OCI-M1 (cell line): ENCODE results near the gene MINDY1.
A peak's percentile ranks its signal among the peaks of the same experiment; 100 is the strongest.

Experiments
- DNase-seq: peaks from one replicate; lab custom pipeline; 2025; lab: John Stamatoyannopoulos, UW

Gene MINDY1, protein sequence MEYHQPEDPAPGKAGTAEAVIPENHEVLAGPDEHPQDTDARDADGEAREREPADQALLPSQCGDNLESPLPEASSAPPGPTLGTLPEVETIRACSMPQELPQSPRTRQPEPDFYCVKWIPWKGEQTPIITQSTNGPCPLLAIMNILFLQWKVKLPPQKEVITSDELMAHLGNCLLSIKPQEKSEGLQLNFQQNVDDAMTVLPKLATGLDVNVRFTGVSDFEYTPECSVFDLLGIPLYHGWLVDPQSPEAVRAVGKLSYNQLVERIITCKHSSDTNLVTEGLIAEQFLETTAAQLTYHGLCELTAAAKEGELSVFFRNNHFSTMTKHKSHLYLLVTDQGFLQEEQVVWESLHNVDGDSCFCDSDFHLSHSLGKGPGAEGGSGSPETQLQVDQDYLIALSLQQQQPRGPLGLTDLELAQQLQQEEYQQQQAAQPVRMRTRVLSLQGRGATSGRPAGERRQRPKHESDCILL

DNA sequence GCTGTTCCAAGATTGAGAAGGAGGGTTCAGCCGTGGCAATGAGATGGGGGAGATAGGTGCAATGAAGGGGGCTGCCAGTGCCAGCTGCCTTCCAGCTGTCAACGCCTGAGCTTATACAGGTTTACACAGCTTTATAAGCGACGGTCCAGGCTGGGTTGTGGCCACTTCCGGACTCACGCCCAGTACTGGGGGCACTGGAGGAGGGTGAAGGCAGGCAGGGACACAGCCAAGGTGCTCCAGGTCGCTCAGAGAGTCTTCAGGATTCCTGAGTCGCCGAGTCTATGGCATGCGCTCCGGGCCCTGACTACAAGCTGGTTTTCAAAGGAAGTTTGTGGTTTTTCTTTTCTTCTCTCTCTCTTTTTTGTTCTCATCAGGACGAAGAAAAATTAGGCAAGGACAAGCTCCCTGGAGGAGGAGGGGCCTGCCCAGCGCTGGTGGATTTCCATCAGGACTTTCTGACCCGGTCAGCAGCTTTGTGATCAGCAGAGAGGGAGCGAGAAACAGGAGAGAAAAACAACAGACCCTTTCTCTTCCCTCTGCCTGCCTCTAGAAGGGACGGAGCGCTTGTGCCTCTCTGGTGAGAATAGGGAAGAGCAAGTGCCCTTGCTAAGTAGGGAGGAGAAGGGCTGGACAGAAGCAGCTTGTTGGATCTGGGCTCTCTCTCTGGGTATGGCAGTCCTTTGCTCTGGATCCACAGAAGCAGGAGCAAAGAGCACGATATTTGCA is at the start of gene MINDY1:
Gene MINDY1, minus strand, starts transcription at position 576 of the 726 bp plus-strand sequence. CDS start 4,285 bp downstream, outside the sequence.
- DNase-seq = peak; percentile 93

- peak; percentile 35 for DNase-seq
These were observed 49.4 kb upstream of the MINDY1 start for GRCh38 chr1:151056149-151056548.

GRCh38 chr1:151055581-151055980 is 48.9 kb upstream of the MINDY1 start:
- DNase-seq = no peak

DNA sequence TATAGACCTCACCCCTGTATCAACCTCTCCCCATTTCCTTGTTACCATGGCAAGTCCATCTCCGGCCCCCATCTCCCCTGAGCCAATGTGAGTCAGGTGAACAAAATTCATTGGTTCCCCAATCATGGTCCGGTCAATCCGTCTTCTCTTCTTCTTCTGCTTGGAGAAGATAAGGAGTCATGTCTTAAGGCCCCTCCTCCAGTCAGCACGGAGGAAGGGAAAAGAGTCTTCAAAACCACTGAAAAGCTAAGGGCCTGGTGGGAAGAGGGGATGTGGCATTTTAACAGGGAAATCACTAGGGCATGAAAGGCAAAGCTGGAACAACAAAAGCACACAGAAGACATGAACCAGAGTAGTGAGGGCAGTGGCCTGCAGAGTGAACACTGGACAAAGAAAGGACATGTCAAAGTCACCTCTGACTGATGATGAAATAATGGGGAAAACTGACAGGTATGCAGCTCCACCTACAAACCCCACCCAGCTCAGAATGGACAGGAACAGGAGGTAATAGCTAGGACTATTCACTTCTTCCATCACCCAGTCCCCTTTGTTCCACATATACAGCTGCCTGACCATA is 48.4 kb upstream of the MINDY1 start:
- peak; percentile 66 for DNase-seq

- DNase-seq = no peak
These were observed 44.8 kb upstream of the MINDY1 start for GRCh38 chr1:151051356-151052009.

DNA sequence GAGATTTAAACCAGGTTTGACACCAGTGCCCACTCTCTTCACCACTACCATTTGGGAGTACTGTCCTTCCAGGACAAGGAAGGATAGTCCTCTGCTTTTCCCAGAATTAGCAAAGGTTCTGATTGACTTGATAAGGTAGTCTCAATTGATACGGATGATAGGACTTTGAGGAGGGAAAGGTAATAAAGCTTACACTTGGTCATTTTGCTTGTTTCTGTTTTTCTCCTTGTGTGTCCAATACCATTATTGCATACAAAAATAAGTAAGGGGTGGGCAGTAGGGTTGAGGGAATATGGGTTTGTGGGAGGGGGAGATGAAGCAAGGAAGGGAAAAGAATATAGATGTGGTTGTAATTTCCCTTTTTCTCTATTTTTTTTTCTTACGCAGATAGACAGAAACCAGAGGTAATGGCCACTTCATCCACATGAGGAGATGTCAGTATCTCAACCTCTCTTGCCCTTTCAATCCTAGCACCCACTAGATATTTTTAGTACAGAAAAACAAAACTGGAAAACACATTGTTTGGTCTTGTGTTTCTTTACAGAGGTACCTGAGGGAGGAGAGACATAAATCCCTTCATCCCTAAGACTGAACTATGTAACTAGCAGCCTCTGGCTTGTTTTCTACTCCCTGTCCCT is 43.5 kb upstream of the MINDY1 start:
- DNase-seq = no peak

DNA sequence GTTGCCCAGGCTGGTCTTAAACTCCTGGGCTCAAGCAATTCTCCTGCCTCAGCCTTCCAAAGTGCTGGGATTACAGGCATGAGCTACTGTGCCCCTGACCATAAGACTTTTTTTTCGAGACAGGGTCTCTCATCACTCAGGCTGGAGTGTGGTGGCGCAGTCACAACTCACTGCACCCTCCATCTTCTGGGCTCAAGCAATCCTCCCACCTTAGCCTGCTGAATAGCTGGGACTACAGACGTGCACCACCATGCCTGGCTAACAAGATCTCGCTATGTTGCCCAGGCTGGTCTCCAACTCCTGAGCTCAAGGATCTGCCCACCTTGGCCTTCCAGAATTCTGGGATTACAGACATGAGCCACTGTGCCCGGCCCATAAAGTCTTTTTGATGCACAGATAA is 42.8 kb upstream of the MINDY1 start:
- no peak for DNase-seq

GRCh38 chr1:151048645-151049032 is 41.9 kb upstream of the MINDY1 start:
- no peak for DNase-seq

- DNase-seq = peak; percentile 72
These were observed 41.4 kb upstream of the MINDY1 start for GRCh38 chr1:151047925-151048644.

GRCh38 chr1:151047591-151047924 is 40.9 kb upstream of the MINDY1 start, which contains the start of gene C1orf56:
Gene C1orf56 (plus strand): TSS chr1:151047751. CDS start chr1:151047848, 97 bp downstream.
- DNase-seq = peak; percentile 48

- DNase-seq = no peak
These were observed 36.5 kb upstream of the MINDY1 start for GRCh38 chr1:151043163-151043562.

GRCh38 chr1:151039521-151039920 is 32.8 kb upstream of the MINDY1 start:
- DNase-seq = peak; percentile 33

DNA sequence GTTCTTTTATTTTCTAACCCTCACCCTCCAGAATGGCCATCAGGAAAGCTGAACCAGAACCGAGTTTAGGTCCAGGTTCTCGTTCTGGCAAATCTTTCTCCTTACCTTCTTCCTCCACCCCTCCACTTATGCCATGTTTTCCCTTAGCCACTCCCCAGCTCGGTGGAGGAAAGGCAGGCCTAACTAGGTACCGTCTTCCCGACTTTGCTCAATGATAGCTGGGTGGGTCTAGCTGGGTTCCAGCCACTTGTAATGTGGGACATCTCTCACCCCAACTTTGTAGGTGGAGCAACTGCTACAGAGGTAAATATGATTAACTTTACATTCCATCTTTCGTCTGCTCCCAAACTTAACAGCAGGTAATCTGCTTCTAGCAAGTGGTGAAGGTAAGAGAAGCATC is 30.3 kb upstream of the MINDY1 start:
- no peak for DNase-seq

DNA sequence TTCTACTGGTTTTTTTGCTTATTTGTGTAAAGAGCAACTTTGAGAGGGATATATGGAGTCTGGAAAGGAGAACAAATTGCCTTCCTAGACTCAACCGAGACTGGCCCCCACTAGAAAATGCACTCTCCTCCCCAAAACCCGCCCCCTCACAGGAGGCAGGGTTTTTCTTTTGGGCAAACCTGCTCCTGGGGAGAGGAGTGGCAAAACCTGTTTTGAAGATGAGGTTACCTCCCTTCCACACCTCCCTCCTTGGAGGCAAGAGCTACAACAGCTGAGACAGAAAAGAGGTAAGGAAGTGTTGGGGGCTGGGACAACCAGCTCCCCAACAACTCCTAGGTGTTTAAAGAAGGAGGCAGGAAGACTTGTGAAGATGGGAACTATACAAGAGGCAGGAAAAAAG is 29.7 kb upstream of the MINDY1 start, which contains the start of gene BNIPL:
Gene BNIPL, plus strand, starts transcription at position 231 of the 400 bp plus-strand sequence. Its CDS starts 140 bp downstream, at position 371.
- DNase-seq = no peak

DNA sequence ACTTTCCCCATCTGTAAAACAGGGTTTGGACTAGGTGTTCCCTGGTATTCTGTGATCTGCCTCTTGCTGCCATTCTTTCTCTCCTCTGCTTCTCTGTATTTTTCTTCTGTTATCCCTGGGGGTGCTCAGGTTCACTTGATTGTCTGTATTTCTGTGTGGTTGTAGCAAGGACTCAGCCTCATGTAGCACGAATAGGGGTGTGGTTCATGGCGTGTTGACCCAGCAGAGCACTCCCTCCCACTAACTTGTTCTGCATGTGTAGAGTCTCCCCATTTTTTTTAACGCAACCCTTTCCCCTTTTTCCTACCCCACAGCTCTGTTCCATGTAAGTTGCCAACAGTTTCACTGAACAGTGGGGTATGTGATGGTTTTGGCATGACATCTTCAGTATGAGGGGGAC is 28.5 kb upstream of the MINDY1 start:
- DNase-seq = no peak

GRCh38 chr1:151032164-151032563 is 25.5 kb upstream of the MINDY1 start:
- no peak for DNase-seq

GRCh38 chr1:151026460-151026859 is 19.8 kb upstream of the MINDY1 start:
- DNase-seq = no peak

DNA sequence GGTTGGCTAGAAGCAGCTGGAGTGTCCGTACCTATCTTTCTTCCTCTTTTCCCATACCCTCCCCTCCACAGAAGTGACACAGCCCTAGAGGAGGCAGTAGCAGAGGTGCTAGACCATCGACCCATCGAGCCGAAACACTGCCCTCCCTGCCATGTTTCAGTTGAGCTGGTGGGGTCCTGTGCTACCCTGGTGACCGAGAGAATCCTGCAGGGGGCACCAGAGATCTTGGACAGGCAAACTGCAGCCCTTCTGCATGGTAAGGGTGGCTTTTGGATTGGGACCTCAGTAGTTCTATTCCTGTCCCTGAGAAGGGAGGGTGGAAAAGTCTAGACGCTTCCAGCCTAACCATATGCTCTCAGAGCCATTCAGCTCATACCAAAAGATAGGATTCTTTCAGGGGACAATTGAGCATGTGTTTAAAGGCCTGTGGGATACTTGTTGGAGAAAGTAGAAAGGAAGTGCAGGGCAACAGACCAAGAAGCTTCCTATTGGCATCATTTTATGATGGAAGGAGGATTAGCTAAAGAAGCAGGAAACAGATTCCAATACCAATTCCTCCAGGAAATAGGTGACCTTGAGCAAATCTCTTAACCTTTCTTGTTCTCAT is 17.9 kb upstream of the MINDY1 start:
- peak; percentile 86 for DNase-seq

GRCh38 chr1:151013518-151013917 is 6.8 kb upstream of the MINDY1 start:
- DNase-seq = peak; percentile 90

- no peak for DNase-seq
These were observed 6.2 kb upstream of the MINDY1 start for GRCh38 chr1:151012684-151013471.
